ENCODE data around the gene HIBCH. TPM values are rescaled to one million over a fixed set of nuclear protein-coding genes. Genes with fewer than 3 reads are reported as not detected.

Gene HIBCH
- total and polyA plus RNA-seq, 2 donors (not counting 3 experiments of a cell fraction or from before 2014, with no cell fraction given): 6.4 to 24.7 TPM

DNA sequence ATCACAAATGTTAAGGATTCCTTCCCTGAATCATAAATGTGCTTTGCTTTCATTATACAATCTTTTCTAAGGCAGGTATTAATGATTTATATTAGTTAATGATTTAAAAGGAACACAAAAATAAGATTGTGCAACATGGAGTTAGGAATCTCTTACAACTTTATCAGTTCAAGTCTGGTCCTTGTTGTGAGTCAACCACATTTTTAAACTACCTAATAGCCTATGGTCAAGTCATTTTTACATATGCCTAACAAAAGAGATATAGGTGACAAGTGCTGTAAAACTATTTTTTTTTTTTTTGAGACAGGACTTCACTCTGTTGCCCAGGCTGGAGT is 15.6 kb upstream of the HIBCH start:
- CTCF ChIA-PET: no interaction called here
- Histone ChIP-seq H3K79me2 (ENCODE audit: control insufficient read depth, insufficient read depth, low read length) (no peaks in the 10 kb centered on the region), H3K27me3 (ENCODE audit: control insufficient read depth in 2 of 2, insufficient read depth in 2 of 2, low read length in 2 of 2) (no peaks in the 10 kb centered on the region), H3K4me3 (replicated peaks in 1 of 3; ENCODE audit: insufficient read depth in 1 of 3, low read depth in 1 of 3, low read length in 3 of 3) (no peak overlapping the region), H3K4me1 (ENCODE audit: control insufficient read depth, extremely low read depth, insufficient read depth, low read length) (peaks cover 25% of the 10 kb centered on the region), H3K27ac (ENCODE audit: insufficient read depth, low read depth, low read length) (peak overlapping the region; percentile 77), H4K20me1 (replicated peaks; ENCODE audit: control insufficient read depth, extremely low read depth, insufficient read depth, low read length) (no peaks in the 10 kb centered on the region), H3K9ac (replicated peaks; ENCODE audit: extremely low read depth, insufficient read depth, low read length) (peak overlapping the region; percentile 30), H3K4me2 (ENCODE audit: insufficient read depth, low read length) (peak overlapping the region; percentile 90), H2AFZ (ENCODE audit: low read depth, low read length) (no peak overlapping the region), H3K9me3 (replicated peaks; ENCODE audit: control insufficient read depth, insufficient read depth, low read length) (no peaks in the 10 kb centered on the region), H3K36me3 (ENCODE audit: control insufficient read depth in 2 of 2, extremely low read depth in 1 of 2, insufficient read depth in 2 of 2, low read length in 2 of 2) (no peaks in the 10 kb centered on the region), H3K9me1 (replicated peaks; ENCODE audit: control insufficient read depth, extremely low read depth, insufficient read depth, low read length) (no peaks in the 10 kb centered on the region)
- TF ChIP-seq EZH2 (IDR thresholded peaks at IDR 0.05; ENCODE audit: borderline replicate concordance, low read depth, low read length, severe bottlenecking) (no peak), POLR2AphosphoS5 (IDR thresholded peaks at IDR 0.05; ENCODE audit: insufficient read depth, low read depth, low read length) (no peak), POLR2A (IDR thresholded peaks at IDR 0.05; ENCODE audit: low read depth, low read length) (no peak), MAX (IDR thresholded peaks at IDR 0.05; ENCODE audit: insufficient read depth, insufficient read length) (no peak), GATA2 (IDR thresholded peaks at IDR 0.05; ENCODE audit: insufficient read depth, insufficient read length, low read depth, low read length) (no peak), FOS (IDR thresholded peaks at IDR 0.05; ENCODE audit: borderline replicate concordance, insufficient read depth, low read length) (no peak), MYC (IDR thresholded peaks at IDR 0.05; ENCODE audit: low read depth, low read length) (no peak), JUN (IDR thresholded peaks at IDR 0.05; ENCODE audit: borderline replicate concordance, insufficient read depth, insufficient read length, low read depth) (no peak)
- TF ChIP-seq, protein P1, sequence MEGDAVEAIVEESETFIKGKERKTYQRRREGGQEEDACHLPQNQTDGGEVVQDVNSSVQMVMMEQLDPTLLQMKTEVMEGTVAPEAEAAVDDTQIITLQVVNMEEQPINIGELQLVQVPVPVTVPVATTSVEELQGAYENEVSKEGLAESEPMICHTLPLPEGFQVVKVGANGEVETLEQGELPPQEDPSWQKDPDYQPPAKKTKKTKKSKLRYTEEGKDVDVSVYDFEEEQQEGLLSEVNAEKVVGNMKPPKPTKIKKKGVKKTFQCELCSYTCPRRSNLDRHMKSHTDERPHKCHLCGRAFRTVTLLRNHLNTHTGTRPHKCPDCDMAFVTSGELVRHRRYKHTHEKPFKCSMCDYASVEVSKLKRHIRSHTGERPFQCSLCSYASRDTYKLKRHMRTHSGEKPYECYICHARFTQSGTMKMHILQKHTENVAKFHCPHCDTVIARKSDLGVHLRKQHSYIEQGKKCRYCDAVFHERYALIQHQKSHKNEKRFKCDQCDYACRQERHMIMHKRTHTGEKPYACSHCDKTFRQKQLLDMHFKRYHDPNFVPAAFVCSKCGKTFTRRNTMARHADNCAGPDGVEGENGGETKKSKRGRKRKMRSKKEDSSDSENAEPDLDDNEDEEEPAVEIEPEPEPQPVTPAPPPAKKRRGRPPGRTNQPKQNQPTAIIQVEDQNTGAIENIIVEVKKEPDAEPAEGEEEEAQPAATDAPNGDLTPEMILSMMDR (IDR thresholded peaks at IDR 0.05; ENCODE audit: extremely low read depth in 1 of 2, insufficient read depth in 1 of 2, low read depth in 1 of 2, low read length in 2 of 2): no peak
- POLR2A ChIA-PET: no interaction called here
- DNase-seq (ENCODE audit: low read depth, low spot score) (no peak), FAIRE-seq (no peak)
- intact Hi-C loops (cut with micrococcal nuclease) (loop anchor here (10.0 kb wide), 1 partner anchor 350 kb away; no protein-coding TSS in a partner anchor), dilution Hi-C loops (cut with MboI; ENCODE audit: extremely low pct_ligation_motif_present, low sequenced_read_pairs) (no loop called here)
- BruUV-seq (replicated peaks): no TSS peak
